ENCODE measurements around the gene STRAP.

DNA sequence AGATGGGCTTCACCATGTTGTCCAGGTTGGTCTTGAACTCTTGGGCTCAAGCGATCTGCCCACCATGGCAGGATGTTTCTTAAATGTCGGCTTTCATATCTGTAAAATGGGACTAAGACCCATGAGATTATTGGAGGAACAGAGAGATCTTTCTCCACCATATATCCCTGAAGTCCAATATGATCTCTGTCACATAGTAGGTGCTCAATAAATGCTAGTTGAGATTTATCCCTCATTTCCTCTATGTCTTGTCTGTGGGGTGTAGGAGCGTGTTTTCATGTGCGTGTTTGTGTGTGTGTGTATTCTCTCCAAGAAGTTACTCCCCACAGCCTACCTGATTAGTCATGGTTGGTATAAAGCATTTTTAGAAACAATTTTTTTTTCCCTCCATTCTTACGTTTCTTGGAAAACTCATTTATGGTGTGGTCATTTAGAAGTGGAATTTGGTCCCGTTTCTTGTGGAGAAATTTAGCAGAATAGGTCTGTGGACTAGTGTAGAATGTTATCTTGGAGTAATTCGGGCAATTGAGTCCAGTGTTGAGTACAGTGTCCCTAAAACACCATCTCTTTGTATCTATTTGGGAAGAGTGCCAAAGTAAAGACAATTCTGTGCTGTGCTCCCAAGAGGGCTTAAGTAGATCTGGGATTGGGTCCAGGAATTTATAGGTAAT is 4.3 kb downstream of the STRAP start:
- TF ChIP-seq, protein P1, sequence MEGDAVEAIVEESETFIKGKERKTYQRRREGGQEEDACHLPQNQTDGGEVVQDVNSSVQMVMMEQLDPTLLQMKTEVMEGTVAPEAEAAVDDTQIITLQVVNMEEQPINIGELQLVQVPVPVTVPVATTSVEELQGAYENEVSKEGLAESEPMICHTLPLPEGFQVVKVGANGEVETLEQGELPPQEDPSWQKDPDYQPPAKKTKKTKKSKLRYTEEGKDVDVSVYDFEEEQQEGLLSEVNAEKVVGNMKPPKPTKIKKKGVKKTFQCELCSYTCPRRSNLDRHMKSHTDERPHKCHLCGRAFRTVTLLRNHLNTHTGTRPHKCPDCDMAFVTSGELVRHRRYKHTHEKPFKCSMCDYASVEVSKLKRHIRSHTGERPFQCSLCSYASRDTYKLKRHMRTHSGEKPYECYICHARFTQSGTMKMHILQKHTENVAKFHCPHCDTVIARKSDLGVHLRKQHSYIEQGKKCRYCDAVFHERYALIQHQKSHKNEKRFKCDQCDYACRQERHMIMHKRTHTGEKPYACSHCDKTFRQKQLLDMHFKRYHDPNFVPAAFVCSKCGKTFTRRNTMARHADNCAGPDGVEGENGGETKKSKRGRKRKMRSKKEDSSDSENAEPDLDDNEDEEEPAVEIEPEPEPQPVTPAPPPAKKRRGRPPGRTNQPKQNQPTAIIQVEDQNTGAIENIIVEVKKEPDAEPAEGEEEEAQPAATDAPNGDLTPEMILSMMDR (CRISPR knock-in tag; IDR thresholded peaks at IDR 0.05), result no peak
- TF ChIP-seq ZNF777 (CRISPR knock-in tag; IDR thresholded peaks at IDR 0.05), result no peak
- no peak for TF ChIP-seq ZNF432 (CRISPR knock-in tag; IDR thresholded peaks at IDR 0.05; ENCODE audit: borderline replicate concordance)
- no peak for TF ChIP-seq ZSCAN30 (CRISPR knock-in tag; IDR thresholded peaks at IDR 0.05)
- TF ChIP-seq, protein P2, sequence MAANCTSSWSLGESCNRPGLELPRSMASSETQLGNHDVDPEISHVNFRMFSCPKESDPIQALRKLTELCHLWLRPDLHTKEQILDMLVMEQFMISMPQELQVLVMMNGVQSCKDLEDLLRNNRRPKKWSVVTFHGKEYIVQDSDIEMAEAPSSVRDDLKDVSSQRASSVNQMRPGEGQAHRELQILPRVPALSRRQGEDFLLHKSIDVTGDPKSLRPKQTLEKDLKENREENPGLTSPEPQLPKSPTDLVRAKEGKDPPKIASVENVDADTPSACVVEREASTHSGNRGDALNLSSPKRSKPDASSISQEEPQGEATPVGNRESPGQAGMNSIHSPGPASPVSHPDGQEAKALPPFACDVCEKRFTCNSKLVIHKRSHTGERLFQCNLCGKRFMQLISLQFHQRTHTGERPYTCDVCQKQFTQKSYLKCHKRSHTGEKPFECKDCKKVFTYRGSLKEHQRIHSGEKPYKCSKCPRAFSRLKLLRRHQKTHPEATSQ (CRISPR knock-in tag; IDR thresholded peaks at IDR 0.05; ENCODE audit: borderline replicate concordance), result no peak
- no peak for TF ChIP-seq JUN (CRISPR knock-in tag; IDR thresholded peaks at IDR 0.05)
- no peak for TF ChIP-seq RAD21 (CRISPR knock-in tag; IDR thresholded peaks at IDR 0.05)
- TF ChIP-seq EP300 (IDR thresholded peaks at IDR 0.05; ENCODE audit: low read depth in 2 of 2, low read length in 2 of 2), result no peak
- TF ChIP-seq EP300 (CRISPR knock-in tag; IDR thresholded peaks at IDR 0.05; ENCODE audit: borderline replicate concordance), result no peak

Measured in HepG2 (cell line).